Uterus (tissue), 4 donors: ENCODE data around the gene ARHGEF28. TPM values are rescaled to one million over a fixed set of nuclear protein-coding genes. Genes with fewer than 3 reads are reported as not detected.
A peak's percentile ranks its signal among the peaks of the same experiment; 100 is the strongest.

Experiments
- DNase-seq, 2 donors: peaks; one replicate each; pipeline ENCODE4 v3.0.0-alpha.2; 2019 to 2020
- H3K27ac ChIP-seq, 2 donors: fragments of 200-600 bp; sonication (generic); 1 replicate in 1 of 2; 2 replicates in 1 of 2; pipeline ENCODE4 v1.5.1; 2016 to 2018
- H3K27me3 ChIP-seq, 2 donors: fragments of 200-600 bp; sonication (generic); one replicate each; pipeline ENCODE4 v1.5.1; 2018 to 2019; ENCODE audit warnings: control low read depth in 1 of 2
- H3K36me3 ChIP-seq, 2 donors: fragments of 200-600 bp; sonication (generic); one replicate each; pipeline ENCODE4 v1.5.1; 2019; ENCODE audit warnings: control low read depth in 1 of 2
- H3K4me1 ChIP-seq, 2 donors: fragments of 200-600 bp; sonication (generic); one replicate each; pipeline ENCODE4 v1.5.1; 2018 to 2019; ENCODE audit warnings: control low read depth in 1 of 2
- H3K4me3 ChIP-seq, 2 donors: fragments of 200-600 bp; sonication (generic); 1 replicate in 1 of 2; 2 replicates in 1 of 2; pipeline ENCODE4 v1.5.1; 2018 to 2019; ENCODE audit warnings: mild to moderate bottlenecking in 1 of 2
- H3K9me3 ChIP-seq, 2 donors: fragments of 200-600 bp; sonication (generic); one replicate each; pipeline ENCODE4 v1.5.1; 2019; ENCODE audit warnings: control low read depth in 1 of 2
- POLR2A ChIP-seq, 2 donors: fragments of 450-650 bp; IDR thresholded peaks; one replicate each; pipeline ENCODE4 v1.6.1; 2016; ENCODE audit warnings: antibody characterized with exemption in 2 of 2, mild to moderate bottlenecking in 1 of 2, moderate library complexity in 1 of 2
- intact Hi-C: fragments of 100-400 bp; cut with DNase I; formaldehyde crosslinking; loops from one replicate; pipeline ENCODE4 v1.15.1; 2023; ENCODE audit warnings: low total_unique reads
- total RNA-seq, 4 donors: library from RNA; depleted of rRNA in 3 of 4; stranded (reverse); fragments of >200 nt in 3 of 4; gene quantifications; one replicate each; pipeline versions ENCODE4 v1.1.0 to v1.2.4, GENCODE V29; 2014 to 2023
- TF ChIP-seq, protein P1 (sequence below), 4 experiments: fragments of 200-600 bp in 2 of 4; fragments of 450-650 bp in 2 of 4; sonication (generic) in 2 of 4; IDR thresholded peaks; one replicate each; pipeline ENCODE4 v1.5.1; 2016 to 2019; ENCODE audit warnings: antibody characterized with exemption in 4 of 4, mild to moderate bottlenecking in 2 of 4, moderate library complexity in 1 of 4
- donor health status: DM: yes; HTN: yes; CAD: no.

ARHGEF28 gene
- total RNA-seq, 4 donors from 2014 or later, result 11.9 to 23.2 (median 19.3) TPM

DNA sequence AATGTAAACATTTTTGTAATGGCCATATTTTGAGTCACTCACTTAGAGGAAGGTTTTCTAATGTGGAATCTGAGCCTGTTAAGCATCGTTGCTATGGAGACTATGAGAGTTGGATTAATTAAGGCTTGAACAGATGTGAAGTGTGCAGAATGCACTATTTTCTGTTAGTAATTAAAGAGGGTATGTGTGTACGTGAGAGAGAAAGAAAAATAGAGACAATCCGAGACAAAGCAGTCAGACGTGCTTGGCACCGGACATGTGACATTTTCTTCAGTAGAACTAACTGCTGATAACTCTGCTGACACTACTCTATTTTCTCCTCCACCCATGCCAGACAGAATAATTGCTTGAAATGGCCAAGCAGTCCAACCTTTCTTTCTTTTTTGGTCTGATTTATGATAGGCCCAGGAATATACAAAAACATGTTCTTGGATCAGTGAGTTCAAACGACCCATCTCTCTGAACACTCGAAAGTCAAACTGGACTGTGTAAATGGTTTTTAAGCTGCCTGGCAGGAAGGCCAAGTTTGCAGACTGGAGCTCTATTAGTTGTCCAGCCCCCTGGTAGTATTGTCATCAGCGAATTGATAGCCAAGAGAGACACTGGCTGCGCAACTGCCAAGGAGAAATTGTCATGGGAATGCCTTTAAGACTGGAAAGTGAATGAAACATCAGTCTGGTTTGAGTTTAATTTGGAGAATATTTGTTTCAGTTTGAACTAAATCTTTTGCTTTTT, 322.1 kb downstream of the ARHGEF28 start:
- no peak for DNase-seq

DNA sequence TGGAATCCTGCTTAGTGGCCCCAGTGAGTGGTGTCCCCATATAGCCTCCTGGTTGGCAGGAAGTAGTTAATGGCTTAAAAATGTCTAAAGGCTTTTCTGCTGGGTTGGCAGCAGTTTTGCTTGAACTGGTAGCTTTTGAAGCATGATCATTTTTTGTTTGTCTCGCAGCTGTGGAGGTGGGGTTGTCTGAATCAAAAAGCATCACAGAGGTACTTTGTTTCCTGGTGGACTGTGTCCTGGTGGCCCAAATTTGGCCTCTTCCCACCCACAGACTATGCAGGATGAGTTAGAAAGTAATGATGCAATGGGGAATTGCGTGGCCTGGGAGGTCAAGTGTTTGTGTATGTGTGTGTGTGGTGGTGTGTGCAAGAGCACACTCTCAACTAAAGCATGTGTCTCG, 322.7 kb downstream of the ARHGEF28 start:
- H3K27me3 ChIP-seq, result no peaks in the 10 kb centered on the region
- no peak overlapping the region for H3K27ac ChIP-seq
- H3K36me3 ChIP-seq, result no peaks in the 10 kb centered on the region
- H3K4me3 ChIP-seq, result no peak overlapping the region
- DNase-seq, result peak in 1 of 2 donors; percentile 14
- H3K9me3 ChIP-seq, result no peaks in the 10 kb centered on the region
- H3K4me1 ChIP-seq, result peaks cover 0 to 5% of the 10 kb centered on the region in 2 donors
- intact Hi-C loops, result no loop called here
- no peak for TF ChIP-seq POLR2A (IDR thresholded peaks at IDR 0.05)
- TF ChIP-seq, protein P1, sequence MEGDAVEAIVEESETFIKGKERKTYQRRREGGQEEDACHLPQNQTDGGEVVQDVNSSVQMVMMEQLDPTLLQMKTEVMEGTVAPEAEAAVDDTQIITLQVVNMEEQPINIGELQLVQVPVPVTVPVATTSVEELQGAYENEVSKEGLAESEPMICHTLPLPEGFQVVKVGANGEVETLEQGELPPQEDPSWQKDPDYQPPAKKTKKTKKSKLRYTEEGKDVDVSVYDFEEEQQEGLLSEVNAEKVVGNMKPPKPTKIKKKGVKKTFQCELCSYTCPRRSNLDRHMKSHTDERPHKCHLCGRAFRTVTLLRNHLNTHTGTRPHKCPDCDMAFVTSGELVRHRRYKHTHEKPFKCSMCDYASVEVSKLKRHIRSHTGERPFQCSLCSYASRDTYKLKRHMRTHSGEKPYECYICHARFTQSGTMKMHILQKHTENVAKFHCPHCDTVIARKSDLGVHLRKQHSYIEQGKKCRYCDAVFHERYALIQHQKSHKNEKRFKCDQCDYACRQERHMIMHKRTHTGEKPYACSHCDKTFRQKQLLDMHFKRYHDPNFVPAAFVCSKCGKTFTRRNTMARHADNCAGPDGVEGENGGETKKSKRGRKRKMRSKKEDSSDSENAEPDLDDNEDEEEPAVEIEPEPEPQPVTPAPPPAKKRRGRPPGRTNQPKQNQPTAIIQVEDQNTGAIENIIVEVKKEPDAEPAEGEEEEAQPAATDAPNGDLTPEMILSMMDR (IDR thresholded peaks at IDR 0.05), result no peak

More for the DNA sequence above, 322.1 kb downstream of the ARHGEF28 start:
- H3K36me3 ChIP-seq, result no peaks in the 10 kb centered on the region
- no peaks in the 10 kb centered on the region for H3K27me3 ChIP-seq
- intact Hi-C loops, result no loop called here
- no peaks in the 10 kb centered on the region for H3K9me3 ChIP-seq
- H3K27ac ChIP-seq, result no peak overlapping the region
- TF ChIP-seq, protein P1 (IDR thresholded peaks at IDR 0.05), result no peak
- no peak for TF ChIP-seq POLR2A (IDR thresholded peaks at IDR 0.05)
- H3K4me3 ChIP-seq, result no peak overlapping the region
- peaks cover 0 to 5% of the 10 kb centered on the region in 2 donors for H3K4me1 ChIP-seq

DNA sequence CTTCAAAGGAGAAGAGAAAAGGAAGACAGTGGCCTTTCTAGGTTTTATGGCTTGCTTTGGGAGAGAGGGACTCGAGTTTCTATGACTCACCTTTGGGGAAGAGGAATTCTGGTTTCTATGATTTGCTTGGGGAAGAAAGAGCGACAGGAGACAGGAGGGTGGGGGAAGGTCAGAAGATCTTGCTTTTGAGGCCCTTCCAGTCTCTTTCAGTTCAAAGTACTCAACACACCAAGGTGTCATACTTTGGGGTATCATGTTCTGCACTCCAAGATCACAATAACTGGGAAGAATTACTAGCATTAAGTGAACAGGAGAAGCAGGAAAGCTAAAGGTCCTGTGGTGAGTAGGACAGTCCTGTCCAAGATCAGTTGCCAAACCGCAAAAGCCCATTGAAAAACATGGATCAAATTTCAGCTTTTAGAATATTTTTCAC, 324.5 kb downstream of the ARHGEF28 start:
- Histone ChIP-seq H3K4me3 (no peak overlapping the region), H3K36me3 (no peaks in the 10 kb centered on the region), H3K9me3 (no peaks in the 10 kb centered on the region), H3K27me3 (no peaks in the 10 kb centered on the region), H3K27ac (no peak overlapping the region), H3K4me1 (peaks cover 0 to 5% of the 10 kb centered on the region in 2 donors)
- no peak for DNase-seq
- intact Hi-C loops, result no loop called here
- TF ChIP-seq, protein P1 (IDR thresholded peaks at IDR 0.05), result no peak
- TF ChIP-seq POLR2A (IDR thresholded peaks at IDR 0.05), result no peak

DNA sequence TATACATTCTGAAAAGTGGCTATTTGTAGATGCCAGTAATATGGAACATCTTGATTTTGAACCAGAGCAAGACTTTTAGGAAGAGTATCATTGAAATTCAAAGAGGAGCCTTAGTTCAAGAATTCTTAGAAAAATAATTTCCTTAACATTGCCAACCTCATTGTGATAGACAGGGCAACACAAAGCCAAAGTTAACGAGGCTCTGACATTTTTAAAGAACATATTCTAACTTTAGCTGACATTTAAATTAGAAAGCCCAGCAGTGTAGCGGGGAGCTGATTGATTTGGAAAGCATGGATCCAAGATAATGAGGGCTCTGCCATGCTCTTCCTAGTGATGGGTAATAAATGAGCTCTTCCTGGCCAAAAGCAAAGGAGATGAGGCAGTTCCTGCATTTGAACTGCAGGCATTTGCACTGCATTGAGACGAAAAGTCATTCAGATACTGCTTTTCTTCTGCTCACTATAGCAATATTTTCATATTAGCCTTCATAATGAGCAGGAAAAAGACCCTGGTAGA, 325.0 kb downstream of the ARHGEF28 start:
- DNase-seq, result no peak
- no peak for TF ChIP-seq POLR2A (IDR thresholded peaks at IDR 0.05)
- TF ChIP-seq, protein P1 (IDR thresholded peaks at IDR 0.05), result no peak
- Histone ChIP-seq H3K4me1 (peaks cover 0 to 5% of the 10 kb centered on the region in 2 donors), H3K27me3 (no peaks in the 10 kb centered on the region), H3K9me3 (no peaks in the 10 kb centered on the region), H3K36me3 (no peaks in the 10 kb centered on the region), H3K4me3 (no peak overlapping the region), H3K27ac (no peak overlapping the region)
- intact Hi-C loops, result no loop called here

DNA sequence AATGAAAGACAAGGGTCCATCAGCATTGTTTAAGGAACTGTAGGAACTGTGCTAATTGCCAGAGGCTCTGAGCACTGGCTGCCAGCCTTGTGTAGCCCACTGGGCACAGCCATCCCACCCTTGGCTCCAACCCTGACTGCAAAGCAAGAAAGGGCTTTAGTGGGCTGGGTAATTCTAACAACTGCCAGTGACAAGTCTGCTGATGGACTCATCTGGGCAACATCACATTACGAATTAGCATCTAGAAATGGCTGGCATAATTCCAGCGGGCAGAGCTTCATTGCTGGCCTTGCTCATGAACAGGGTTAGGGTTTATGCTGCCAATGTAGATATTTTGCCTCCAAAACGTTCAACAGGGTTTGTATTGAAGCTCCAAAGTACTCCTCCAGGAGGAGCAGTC, 326.9 kb downstream of the ARHGEF28 start:
- Histone ChIP-seq H3K4me3 (no peak overlapping the region), H3K4me1 (peaks cover 0 to 5% of the 10 kb centered on the region in 2 donors), H3K9me3 (no peaks in the 10 kb centered on the region), H3K27me3 (no peaks in the 10 kb centered on the region), H3K27ac (no peak overlapping the region), H3K36me3 (no peaks in the 10 kb centered on the region)
- TF ChIP-seq, protein P1 (IDR thresholded peaks at IDR 0.05), result no peak
- TF ChIP-seq POLR2A (IDR thresholded peaks at IDR 0.05), result no peak
- no peak for DNase-seq
- intact Hi-C loops, result no loop called here
